GM23338 (cell line): ENCODE results near the gene LIPA. TPM values are rescaled to one million over a fixed set of nuclear protein-coding genes. Genes with fewer than 3 reads are reported as not detected.

Experiments
- ATAC-seq: fragments of 200-7000 bp; cut with Tn5 transposase; 3 replicates; pipeline ENCODE4 v1.9.1; 2020
- DNase-seq: peaks from one replicate; pipeline ENCODE4 v3.0.0-alpha.2; 2015; ENCODE audit warnings: low spot score
- H2AFZ ChIP-seq: fragments of 200-600 bp; sonication (generic); 2 replicates; pipeline ENCODE4 v1.8.0; 2016; ENCODE audit warnings: antibody characterized with exemption, mild to moderate bottlenecking, moderate library complexity
- H3F3A ChIP-seq: fragments of 200-600 bp; sonication (generic); replicated peaks from 2 replicates; pipeline ENCODE4 v1.8.0; 2017; ENCODE audit warnings: antibody characterized with exemption, mixed run types, low read depth
- H3K27ac ChIP-seq: fragments of 200-600 bp; sonication (generic); 2 replicates; pipeline ENCODE4 v1.6.1; 2016; ENCODE audit warnings: low read depth
- H3K27me3 ChIP-seq: fragments of 200-600 bp; sonication (generic); 2 replicates; pipeline ENCODE4 v1.8.0; 2016; ENCODE audit warnings: mild to moderate bottlenecking, mixed run types, moderate library complexity; ENCODE audit not compliant: insufficient read depth
- H3K36me3 ChIP-seq: fragments of 200-600 bp; sonication (generic); 2 replicates; pipeline ENCODE4 v1.8.0; 2016; ENCODE audit warnings: mild to moderate bottlenecking; ENCODE audit not compliant: insufficient read depth
- H3K4me1 ChIP-seq: fragments of 200-600 bp; sonication (generic); 2 replicates; pipeline ENCODE4 v1.8.0; 2016; ENCODE audit warnings: mild to moderate bottlenecking, moderate library complexity; ENCODE audit not compliant: insufficient read depth
- H3K4me2 ChIP-seq: fragments of 200-600 bp; sonication (generic); 2 replicates; pipeline ENCODE4 v1.7.1; 2017; ENCODE audit warnings: mixed run types
- H3K4me3 ChIP-seq: fragments of 200-600 bp; sonication (generic); 2 replicates; pipeline ENCODE4 v1.6.1; 2016; ENCODE audit warnings: mixed run types
- H3K79me2 ChIP-seq: fragments of 200-600 bp; sonication (generic); replicated peaks from 2 replicates; pipeline ENCODE4 v1.8.0; 2017; ENCODE audit warnings: mild to moderate bottlenecking; ENCODE audit not compliant: insufficient read depth
- H3K9me2 ChIP-seq: fragments of 200-600 bp; sonication (generic); 2 replicates; pipeline ENCODE4 v1.8.0; 2017; ENCODE audit not compliant: insufficient read depth
- H4K20me1 ChIP-seq: fragments of 200-600 bp; sonication (generic); replicated peaks from 2 replicates; pipeline ENCODE4 v1.8.0; 2017; ENCODE audit warnings: mild to moderate bottlenecking; ENCODE audit not compliant: insufficient read depth
- H3K27ac Mint-ChIP-seq: 2 replicates; pipeline ENCODE4 v1.8.0; 2020; ENCODE audit warnings: inconsistent platforms, mild to moderate bottlenecking, moderate library complexity, mixed read lengths
- H3K27me3 Mint-ChIP-seq: 3 replicates; pipeline ENCODE4 v1.8.0; 2022; ENCODE audit warnings: low read depth, mild to moderate bottlenecking, moderate library complexity, mixed read lengths, inconsistent platforms; ENCODE audit not compliant: insufficient read depth, poor library complexity
- H3K36me3 Mint-ChIP-seq: 3 replicates; pipeline ENCODE4 v1.8.0; 2021; ENCODE audit warnings: low read depth, mild to moderate bottlenecking, inconsistent platforms, moderate library complexity, mixed read lengths
- H3K4me1 Mint-ChIP-seq: 3 replicates; pipeline ENCODE4 v1.8.0; 2020; ENCODE audit warnings: mild to moderate bottlenecking, inconsistent platforms, mixed read lengths
- H3K4me3 Mint-ChIP-seq: 3 replicates; pipeline ENCODE4 v1.8.0; 2021; ENCODE audit warnings: moderate library complexity, mild to moderate bottlenecking, inconsistent platforms, mixed read lengths
- H3K9me3 Mint-ChIP-seq: 3 replicates; pipeline ENCODE4 v1.8.0; 2020; ENCODE audit warnings: moderate library complexity, mild to moderate bottlenecking, inconsistent platforms, mixed read lengths
- CREB1 ChIP-seq: fragments of 250-450 bp; sonication (Bioruptor Pico); IDR thresholded peaks from 2 replicates; pipeline ENCODE4 v1.5.0; 2020; ENCODE audit warnings: low read depth, mild to moderate bottlenecking, moderate library complexity
- ETS1 ChIP-seq: IDR thresholded peaks from 2 replicates; pipeline ENCODE4 v1.6.1; 2016; ENCODE audit warnings: antibody characterized with exemption
- EZH2phosphoT487 ChIP-seq: fragments of 200-600 bp; sonication (generic); IDR thresholded peaks from one replicate; pipeline ENCODE4 v1.8.1; 2018; ENCODE audit warnings: antibody characterized with exemption; ENCODE audit not compliant: unreplicated experiment
- JUNB ChIP-seq: IDR thresholded peaks from one replicate; pipeline ENCODE4 v1.6.1; 2016; ENCODE audit warnings: antibody characterized with exemption; ENCODE audit not compliant: unreplicated experiment
- ZNF462 ChIP-seq: fragments of 250-450 bp; sonication (Bioruptor Pico); IDR thresholded peaks from 2 replicates; pipeline ENCODE4 v1.5.0; 2020; ENCODE audit warnings: mild to moderate bottlenecking, moderate library complexity
- polyA plus RNA-seq: library from polyadenylated mRNA; unstranded; fragments of >200 nt; fragmentation: Nextera tagmentation; extraction: Ambion mirVana; gene quantifications from 2 replicates; pipeline ENCODE4 v1.2.1, GENCODE V29; 2016
- total RNA-seq: library from RNA; depleted of rRNA; stranded (reverse); fragments of >200 nt; shearing (Covaris generic); gene quantifications from 2 replicates; pipeline ENCODE4 v1.2.3, GENCODE V29; 2014

The LIPA gene
- total and polyA plus RNA-seq, 2 experiments from 2014 or later = 37.8 to 86.3 TPM

- Mint-ChIP-seq H3K9me3 (no peaks in the 10 kb centered on the region), H3K27ac (no peak overlapping the region), H3K4me3 (no peak overlapping the region), H3K36me3 (peaks cover 3% of the 10 kb centered on the region; the same call in 2 of the 3 replicates), H3K4me1 (peaks cover 28% of the 10 kb centered on the region), H3K27me3 (peaks cover 2% of the 10 kb centered on the region)
- Histone ChIP-seq H3K27me3 (no peaks in the 10 kb centered on the region), H2AFZ (no peak overlapping the region), H3F3A (no peaks in the 10 kb centered on the region), H3K36me3 (peaks cover 3% of the 10 kb centered on the region; the same call in 1 of the 2 replicates), H3K4me1 (peaks cover 19% of the 10 kb centered on the region), H3K4me2 (no peak overlapping the region), H3K9me2 (no peaks in the 10 kb centered on the region; the same call in 1 of the 2 replicates), H3K27ac (no peak overlapping the region), H4K20me1 (0 out of 2 replicates have a peak, but pooled peaks cover 5% of the 10 kb centered on the region), H3K4me3 (no peak overlapping the region), H3K79me2 (peaks cover 5% of the 10 kb centered on the region)
- TF ChIP-seq CREB1 (CRISPR knock-in tag) (no peak), ZNF462 (CRISPR knock-in tag) (no peak)
- ATAC-seq (no peak), DNase-seq (no peak)
These were observed 13.7 kb downstream of the LIPA start for GRCh38 chr10:89237849-89238248.

- peaks cover 4% of the 10 kb centered on the region for H3K4me1 ChIP-seq
- H3K27ac Mint-ChIP-seq = no peak overlapping the region
- ATAC-seq (no peak), DNase-seq (no peak)
- H3K4me3 ChIP-seq = no peak overlapping the region
- H3K79me2 ChIP-seq = peaks cover 5% of the 10 kb centered on the region
- H3K9me2 ChIP-seq = no peaks in the 10 kb centered on the region; the same call in 1 of the 2 replicates
- H4K20me1 ChIP-seq = 0 out of 2 replicates have a peak, but pooled peaks cover 5% of the 10 kb centered on the region
- H3K36me3 ChIP-seq = peaks cover 7% of the 10 kb centered on the region; the same call in 1 of the 2 replicates
- no peaks in the 10 kb centered on the region for H3K9me3 Mint-ChIP-seq
- no peak overlapping the region for H3K4me2 ChIP-seq
- H3K27me3 ChIP-seq = no peaks in the 10 kb centered on the region
- H3K36me3 Mint-ChIP-seq = peaks cover 8% of the 10 kb centered on the region; the same call in 2 of the 3 replicates
- H2AFZ ChIP-seq = no peak overlapping the region
- H3K4me3 Mint-ChIP-seq = no peak overlapping the region
- H3K4me1 Mint-ChIP-seq = peaks cover 18% of the 10 kb centered on the region
- no peak overlapping the region for H3K27ac ChIP-seq
- no peaks in the 10 kb centered on the region for H3F3A ChIP-seq
- peaks cover 2% of the 10 kb centered on the region for H3K27me3 Mint-ChIP-seq
- TF ChIP-seq EZH2phosphoT487 (no peak), JUNB (no peak), ETS1 (no peak)
These were observed 15.3 kb downstream of the LIPA start for GRCh38 chr10:89236226-89236797.
